Motor neuron (in vitro differentiated cells): ENCODE data around the gene PROSER2. TPM values are rescaled to one million over a fixed set of nuclear protein-coding genes. Genes with fewer than 3 reads are reported as not detected.

Source experiments
- ATAC-seq, 8 experiments: fragments of 200-7000 bp; cut with Tn5 transposase; replicated peaks in 6 of 8; 2 replicates each; pipeline ENCODE4 v1.8.0; 2021; ENCODE audit warnings: mild to moderate bottlenecking in 8 of 8, moderate library complexity in 8 of 8
- H3K27ac ChIP-seq, 2 donors: fragments of 250-450 bp; sonication (Bioruptor Pico); 2 replicates each; pipeline ENCODE4 v1.9.0; 2021; ENCODE audit warnings: antibody characterized with exemption in 2 of 2, mild to moderate bottlenecking in 2 of 2, moderate library complexity in 1 of 2
- H3K4me1 ChIP-seq, 2 donors: fragments of 250-450 bp; sonication (Bioruptor Pico); replicated peaks in 1 of 2; 2 replicates each; pipeline ENCODE4 v1.6.1; 2021; ENCODE audit warnings: antibody characterized with exemption in 2 of 2, mild to moderate bottlenecking in 2 of 2, moderate library complexity in 1 of 2
- H3K4me3 ChIP-seq, 5 donors: fragments of 250-450 bp; sonication (Bioruptor Pico); 2 replicates each; pipeline ENCODE4 v1.9.0; 2021; ENCODE audit warnings: antibody characterized with exemption in 5 of 5, mild to moderate bottlenecking in 5 of 5, moderate library complexity in 4 of 5
- WGBS, 10 experiments: fragments of 450-650 bp; shearing (Covaris generic); methylation state at CpG; one replicate each; pipeline ENCODE4 v1.0.0; 2022; 5-methylcytosine and 5-hydroxymethylcytosine counted together
- in situ Hi-C, 9 experiments: fragments of 400-800 bp; cut with MboI; loops; one replicate each; pipeline ENCODE4 v1.15.0; 2021; ENCODE audit warnings: low sequenced_read_pairs in 9 of 9, low pct_unique_long_range_greater_than_20kb in 2 of 9; ENCODE audit not compliant: unreplicated experiment in 9 of 9
- total RNA-seq, 8 experiments: library from RNA; unstranded; fragments of 300-600 nt; gene quantifications; 2 replicates each; pipeline versions ENCODE4 v1.2.3 to v1.2.4, GENCODE V29; 2022

The PROSER2 gene
- 1 to 10 TPM in 5 of 8 experiments, under 1 TPM in 2, not detected in 1; 0.71 to 5.8 (median 1.1) TPM for total RNA-seq

GRCh38 chr10:11823122-11823988 lies at the start of gene PROSER2:
Gene PROSER2 (plus strand): TSS chr10:11823356. CDS start chr10:11852078, 28,722 bp downstream.
- WGBS, 10 experiments: 0 to 1% (median 0%) methylated on average over 5 to 15 of the region's 114 CpGs; no CpG with 5 or more reads in 7 of the 10 experiments
- peak within 1 kb of the TSS; percentile 45 to 87 (median 69) for H3K4me3 ChIP-seq
- ATAC-seq: peak; percentile 88 to 94 (median 92)
- peaks cover 0 to 3% of the 10 kb centered on the region in 2 donors for H3K4me1 ChIP-seq
- no peak within 1 kb of the TSS for H3K27ac ChIP-seq
- in situ Hi-C loops: no loop called here

DNA sequence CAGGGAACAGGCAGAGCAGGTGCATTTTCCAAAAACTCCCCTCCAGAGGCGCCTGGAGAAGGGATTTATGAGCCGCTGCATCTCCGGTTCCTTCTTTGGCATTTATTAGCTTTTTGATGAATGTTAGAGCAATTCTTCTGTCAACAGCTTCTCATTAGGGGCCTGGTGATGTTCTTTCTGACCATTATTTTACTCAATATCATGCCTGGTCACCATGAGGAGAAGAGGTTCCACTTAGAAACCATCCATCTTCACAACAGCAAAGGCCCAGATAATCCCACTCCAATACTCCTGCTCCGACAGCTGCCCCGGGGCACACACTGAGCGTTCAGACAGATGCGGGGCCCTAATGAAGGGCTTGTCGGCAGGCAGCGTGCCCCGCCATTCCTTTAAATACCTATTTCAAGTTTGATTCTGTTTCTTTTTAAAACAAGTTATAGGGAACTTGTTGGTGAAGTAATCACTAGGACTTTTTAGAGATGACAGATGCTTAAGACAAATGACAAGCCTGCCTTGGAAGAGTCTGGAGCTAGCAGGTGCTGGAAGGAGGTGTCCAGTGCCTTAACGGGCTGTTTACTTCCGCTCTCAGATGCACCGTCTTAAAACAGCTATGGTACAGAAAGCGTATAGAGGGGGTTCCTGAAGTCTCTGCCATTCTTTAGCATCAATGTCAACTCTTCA lies 49.3 kb upstream of the PROSER2 start:
- ATAC-seq: peak in 5 of 8 experiments; percentile 27 to 70 (median 68)
- Histone ChIP-seq H3K27ac (no peak overlapping the region), H3K4me1 (peaks cover 0 to 4% of the 10 kb centered on the region in 2 donors), H3K4me3 (no peak overlapping the region)
- 31 to 100% (median 50%) methylated on average over 1 to 12 of the region's 14 CpGs; no CpG with 5 or more reads in 3 of the 10 experiments for WGBS, 10 experiments
- in situ Hi-C loops: loop anchor here in 3 of 9 experiments (25.0 kb wide), 1 partner anchor 262 kb away; no protein-coding TSS in a partner anchor

- ATAC-seq: no peak
- Histone ChIP-seq H3K4me1 (peaks cover 0 to 4% of the 10 kb centered on the region in 2 donors), H3K4me3 (no peak overlapping the region), H3K27ac (no peak overlapping the region)
- 38 to 100% (median 89%) methylated on average over 1 to 5 of the region's 5 CpGs; no CpG with 5 or more reads in 1 of the 10 experiments for WGBS, 10 experiments
- in situ Hi-C loops: loop anchor here in 3 of 9 experiments (25.0 kb wide), 1 partner anchor 212 kb away; no protein-coding TSS in a partner anchor
Measured at GRCh38 chr10:11775412-11775811, 47.7 kb upstream of the PROSER2 start.

GRCh38 chr10:11776080-11776479 lies 47.1 kb upstream of the PROSER2 start:
- no peak overlapping the region for H3K4me3 ChIP-seq
- H3K27ac ChIP-seq: no peak overlapping the region
- H3K4me1 ChIP-seq: peaks cover 0 to 4% of the 10 kb centered on the region in 2 donors
- 20 to 100% (median 92%) methylated on average over 1 to 3 of the region's 3 CpGs; no CpG with 5 or more reads in 1 of the 10 experiments for WGBS, 10 experiments
- no peak for ATAC-seq
- in situ Hi-C loops: loop anchor here in 3 of 9 experiments (25.0 kb wide), 1 partner anchor 211 kb away; no protein-coding TSS in a partner anchor

DNA sequence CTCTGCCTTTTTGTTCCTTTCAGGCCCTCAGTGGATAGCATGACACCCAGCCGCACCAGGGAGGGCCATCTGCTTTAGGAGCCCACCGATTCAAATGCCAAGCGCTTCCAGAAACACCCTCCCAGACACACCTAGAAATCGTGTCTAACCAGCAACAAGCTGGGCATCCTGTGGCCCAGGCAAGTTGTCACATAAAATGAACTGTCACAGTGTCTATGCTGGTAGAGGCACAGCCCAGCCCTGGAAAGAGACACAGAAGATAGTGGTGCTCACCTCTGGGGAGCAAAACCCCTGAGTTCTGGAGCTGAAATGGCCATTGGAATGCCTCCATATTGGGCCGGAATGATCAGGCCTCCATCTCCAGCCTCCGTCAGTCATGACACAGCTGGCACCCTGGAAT lies 42.0 kb upstream of the PROSER2 start:
- in situ Hi-C loops: loop anchor here in 7 of 9 experiments (10.0 to 25.0 kb wide), 2 partner anchors 204 to 206 kb away; no protein-coding TSS in a partner anchor
- Histone ChIP-seq H3K4me3 (no peak overlapping the region), H3K4me1 (no peaks in the 10 kb centered on the region), H3K27ac (no peak overlapping the region)
- whole genome bisulfite sequencing, 10 experiments: 53 to 100% (median 89%) methylated on average over 1 to 5 of the region's 6 CpGs; no CpG with 5 or more reads in 2 of the 10 experiments
- ATAC-seq: no peak

GRCh38 chr10:11782793-11783557 lies 40.2 kb upstream of the PROSER2 start:
- ATAC-seq: peak in 4 of 8 experiments; percentile 33 to 71 (median 63)
- Histone ChIP-seq H3K27ac (no peak overlapping the region), H3K4me3 (no peak overlapping the region), H3K4me1 (no peaks in the 10 kb centered on the region)
- in situ Hi-C loops: loop anchor here in 7 of 9 experiments (10.0 to 25.0 kb wide), 2 partner anchors 202 to 204 kb away; no protein-coding TSS in a partner anchor
- WGBS, 10 experiments: 0 to 100% (median 56%) methylated on average over 1 to 15 of the region's 18 CpGs

DNA sequence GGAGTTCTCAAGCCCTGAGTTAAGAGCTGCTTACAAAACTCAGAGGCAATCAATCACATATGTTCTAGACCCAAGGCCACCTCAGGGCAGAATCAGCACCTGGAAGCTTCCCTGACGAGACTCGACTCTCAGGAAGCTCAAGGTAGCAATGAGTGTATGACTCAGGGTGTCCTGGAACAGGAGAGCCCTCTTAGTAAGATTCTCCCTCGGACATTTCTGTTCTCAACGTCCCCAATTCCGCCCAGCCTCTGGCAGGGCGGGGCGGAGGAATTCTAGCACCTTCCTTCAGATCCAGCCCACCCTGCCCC lies 39.6 kb upstream of the PROSER2 start:
- 40% methylated on average over 7 of the region's 7 CpGs; no CpG with 5 or more reads in 9 of the 10 experiments for WGBS, 10 experiments
- H3K27ac ChIP-seq: no peak overlapping the region
- ATAC-seq: no peak
- in situ Hi-C loops: loop anchor here in 7 of 9 experiments (10.0 to 25.0 kb wide), 2 partner anchors 201 to 204 kb away; no protein-coding TSS in a partner anchor
- no peaks in the 10 kb centered on the region for H3K4me1 ChIP-seq
- no peak overlapping the region for H3K4me3 ChIP-seq

DNA sequence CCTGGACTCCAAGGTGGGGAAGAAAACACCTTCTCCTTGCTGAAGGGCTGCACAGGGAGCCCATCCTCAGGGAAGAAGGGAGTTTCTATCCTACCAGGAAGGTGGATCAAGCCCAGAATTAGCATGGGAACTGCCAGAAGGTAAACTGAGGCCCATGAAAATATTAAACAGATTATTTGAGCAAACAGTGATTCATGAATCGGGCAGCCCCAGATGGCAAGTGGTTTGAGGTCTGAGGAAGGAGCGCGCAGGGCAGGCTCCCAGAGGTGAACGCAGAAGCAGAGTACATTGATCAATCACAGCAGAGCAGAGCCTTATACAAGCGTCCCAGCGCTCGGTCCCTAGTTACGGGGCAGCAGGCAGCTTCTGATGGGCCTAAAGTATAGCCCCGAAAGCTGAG lies 35.8 kb upstream of the PROSER2 start:
- Histone ChIP-seq H3K4me3 (no peak overlapping the region), H3K4me1 (no peaks in the 10 kb centered on the region), H3K27ac (no peak overlapping the region)
- in situ Hi-C loops: loop anchor here in 7 of 9 experiments (10.0 to 25.0 kb wide), 2 partner anchors 197 to 200 kb away; no protein-coding TSS in a partner anchor
- no peak for ATAC-seq
- 60 to 94% (median 80%) methylated on average over 1 to 9 of the region's 9 CpGs; no CpG with 5 or more reads in 3 of the 10 experiments for WGBS, 10 experiments

- in situ Hi-C loops: loop anchor here in 7 of 9 experiments (10.0 to 25.0 kb wide), 2 partner anchors 197 to 199 kb away; no protein-coding TSS in a partner anchor
- 54 to 81% methylated on average over 3 of the region's 10 CpGs; no CpG with 5 or more reads in 8 of the 10 experiments for WGBS, 10 experiments
- Histone ChIP-seq H3K4me1 (no peaks in the 10 kb centered on the region), H3K27ac (no peak overlapping the region), H3K4me3 (no peak overlapping the region)
- ATAC-seq: peak in 1 of 8 experiments; percentile 36
Measured at GRCh38 chr10:11787846-11788245, 35.3 kb upstream of the PROSER2 start.

DNA sequence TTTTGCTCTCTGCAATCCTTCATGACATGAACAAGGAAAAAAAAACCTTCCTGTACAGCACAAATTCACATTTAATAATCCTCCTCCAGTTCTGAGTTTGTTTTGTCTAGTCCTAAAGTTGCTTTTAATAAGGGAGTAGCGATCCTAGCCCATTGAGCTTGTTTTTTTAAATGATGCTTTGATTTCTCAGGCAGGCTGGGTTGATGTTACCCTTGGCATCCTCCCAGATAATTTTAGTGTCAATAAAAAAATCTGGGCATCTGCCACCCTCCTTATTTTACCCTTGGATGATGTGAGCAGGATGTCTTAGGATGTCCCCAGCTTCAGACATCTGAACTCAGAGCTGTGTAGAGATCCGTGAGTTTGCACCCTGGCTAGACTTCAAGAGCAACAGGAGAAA lies 33.9 kb upstream of the PROSER2 start:
- WGBS, 10 experiments: 0 to 96% (median 20%) methylated on average over 1 to 2 of the region's 2 CpGs; no CpG with 5 or more reads in 3 of the 10 experiments
- no peak overlapping the region for H3K27ac ChIP-seq
- in situ Hi-C loops: loop anchor here in 7 of 9 experiments (10.0 to 25.0 kb wide), 2 partner anchors 195 to 198 kb away; no protein-coding TSS in a partner anchor
- H3K4me3 ChIP-seq: no peak overlapping the region
- H3K4me1 ChIP-seq: peaks cover 3 to 4% of the 10 kb centered on the region in 2 donors
- no peak for ATAC-seq

DNA sequence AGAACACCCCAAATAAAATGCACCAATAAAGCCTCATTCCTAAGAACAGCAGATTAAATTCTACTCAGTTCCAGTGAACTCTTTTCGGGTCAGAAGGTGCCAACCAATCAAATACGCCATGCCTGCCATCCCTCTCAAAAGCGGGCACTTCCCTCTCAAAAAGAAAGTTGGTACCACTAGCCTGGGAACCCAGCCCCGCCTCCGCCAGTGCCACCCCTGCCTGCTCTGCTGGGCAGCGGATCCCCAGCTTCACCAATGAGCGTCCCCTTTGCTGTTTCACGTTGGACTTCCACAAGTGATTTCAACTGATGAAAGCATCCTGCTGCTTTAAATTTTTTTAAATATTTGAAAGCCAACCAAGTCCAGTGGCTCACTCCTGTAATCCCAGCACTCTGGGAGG lies 33.2 kb upstream of the PROSER2 start:
- WGBS, 10 experiments: 20 to 92% (median 70%) methylated on average over 1 to 5 of the region's 8 CpGs; no CpG with 5 or more reads in 3 of the 10 experiments
- Histone ChIP-seq H3K4me1 (peaks cover 3 to 4% of the 10 kb centered on the region in 2 donors), H3K27ac (no peak overlapping the region), H3K4me3 (no peak overlapping the region)
- in situ Hi-C loops: loop anchor here (10.0 to 25.0 kb wide), 2 partner anchors 195 to 197 kb away; no protein-coding TSS in a partner anchor
- no peak for ATAC-seq
